NCI-H128 (cell line): Measurements from ENCODE around the gene IFI35.
A peak's percentile ranks its signal among the peaks of the same experiment; 100 is the strongest.
"Not testable (repeated sequence)": the region's sequence is repeated elsewhere in the genome, so short reads cannot be mapped to it uniquely, and the experiment has no call there.

ENCODE experiments used
- DNase-seq: peaks from one replicate; lab custom pipeline; 2025; ENCODE audit not compliant: unreplicated experiment; lab: John Stamatoyannopoulos, UW

The IFI35 gene

GRCh38 chr17:43006639-43007551, at the start of gene IFI35:
Gene IFI35, plus strand, starts transcription at chr17:43006784. Its CDS starts 164 bp downstream, at chr17:43006948.
- DNase-seq: peak; percentile 7

DNA sequence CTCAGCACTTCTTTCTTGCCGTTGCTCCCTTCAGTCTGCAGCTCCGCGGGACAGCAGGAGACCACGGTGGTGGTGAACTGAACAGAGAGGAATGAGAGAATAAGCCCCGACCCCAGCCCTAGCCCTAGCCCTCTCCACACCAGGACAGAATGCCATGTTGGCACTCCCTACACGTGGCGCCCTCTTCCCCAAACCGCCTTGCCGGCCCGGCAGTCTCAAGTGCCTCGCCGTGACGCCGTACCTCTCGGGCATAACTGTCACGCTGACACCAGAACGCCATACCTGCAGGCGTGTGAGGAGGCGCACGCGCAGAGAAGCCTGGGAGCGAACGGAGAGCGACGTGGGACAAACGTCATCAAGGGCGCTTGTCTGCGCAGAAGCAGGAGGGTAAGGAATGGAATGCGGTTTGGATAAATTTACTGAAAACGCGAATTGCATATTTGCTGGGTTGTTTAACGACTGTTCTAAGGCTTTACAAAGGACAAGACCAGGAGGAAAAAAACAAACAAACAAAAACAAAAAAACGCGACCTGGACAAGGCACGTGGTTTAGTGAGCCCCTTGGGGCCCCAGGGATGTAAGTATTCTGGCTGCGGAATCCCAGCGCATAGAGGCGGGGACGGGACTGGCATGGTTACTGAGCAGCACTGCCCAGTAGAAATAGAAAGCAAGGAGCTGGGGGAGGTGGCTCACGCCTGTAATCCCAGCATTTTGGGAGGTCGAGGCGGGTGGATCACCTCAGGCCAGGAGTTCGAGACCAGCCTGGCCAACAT, 42.2 kb upstream of the IFI35 start, which contains the start of gene AARSD1:
AARSD1 (minus strand) TSS at position 294 of the 772 bp plus-strand sequence; CDS start at position 280, 14 bp downstream.
- peak; percentile 55 for DNase-seq

DNA sequence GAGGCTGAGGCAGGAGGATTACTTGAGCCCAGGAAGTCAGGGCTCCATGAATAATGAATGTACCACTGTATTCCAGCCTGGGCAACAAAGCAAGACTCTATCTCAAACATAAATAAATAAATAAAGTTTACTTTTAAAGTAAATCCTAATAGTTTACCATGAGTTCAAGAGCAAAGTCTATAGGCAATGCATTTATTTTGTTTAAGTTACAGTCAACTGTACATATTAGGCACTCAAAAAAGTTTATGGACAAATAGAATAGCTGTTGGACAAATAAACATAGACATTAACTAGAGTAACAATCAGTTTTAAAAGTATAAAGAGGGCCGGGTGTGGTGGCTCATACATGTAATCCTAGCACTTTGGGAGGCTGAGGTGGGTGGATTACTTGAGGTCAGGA, 38.7 kb upstream of the IFI35 start:
- no peak for DNase-seq

- DNase-seq: no peak
These were observed 37.5 kb upstream of the IFI35 start for GRCh38 chr17:42969001-42969581.

GRCh38 chr17:42971589-42971988, 35.0 kb upstream of the IFI35 start:
- no peak for DNase-seq

DNA sequence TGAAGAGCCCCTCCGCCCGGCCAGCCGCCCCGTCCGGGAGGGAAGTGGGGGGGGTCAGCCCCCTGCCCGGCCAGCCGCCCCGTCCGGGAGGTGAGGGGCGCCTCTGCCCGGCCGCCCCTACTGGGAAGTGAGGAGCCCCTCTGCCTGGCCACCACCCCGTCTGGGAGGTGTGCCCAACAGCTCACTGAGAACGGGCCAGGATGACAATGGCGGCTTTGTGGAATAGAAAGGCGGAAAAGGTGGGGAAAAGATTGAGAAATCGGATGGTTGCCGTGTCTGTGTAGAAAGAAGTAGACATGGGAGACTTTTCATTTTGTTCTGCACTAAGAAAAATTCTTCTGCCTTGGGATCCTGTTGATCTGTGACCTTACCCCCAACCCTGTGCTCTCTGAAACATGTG, 33.3 kb upstream of the IFI35 start:
- DNase-seq: not testable (repeated sequence)

- DNase-seq: no peak
These were observed 31.3 kb upstream of the IFI35 start for GRCh38 chr17:42975265-42975664.

DNA sequence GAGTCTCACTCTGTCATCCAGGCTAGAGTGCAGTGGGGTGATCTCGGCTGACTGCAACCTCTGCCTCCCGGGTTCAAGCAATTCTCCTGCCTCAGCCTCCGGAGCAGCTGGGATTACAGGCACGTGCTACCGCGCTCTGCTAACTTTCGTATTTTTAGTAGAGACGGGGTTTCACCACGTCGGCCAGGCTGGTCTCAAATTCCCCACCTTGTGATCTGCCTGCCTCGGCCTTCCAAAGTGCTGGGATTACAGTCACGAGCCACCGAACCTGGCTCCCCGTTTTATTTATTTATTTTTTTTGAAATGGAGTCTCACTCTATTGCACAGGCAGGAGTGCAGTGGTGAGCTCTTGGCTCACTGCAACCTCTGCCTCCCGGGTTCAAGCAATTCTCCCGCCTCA, 30.9 kb upstream of the IFI35 start:
- DNase-seq: not testable (repeated sequence)

DNA sequence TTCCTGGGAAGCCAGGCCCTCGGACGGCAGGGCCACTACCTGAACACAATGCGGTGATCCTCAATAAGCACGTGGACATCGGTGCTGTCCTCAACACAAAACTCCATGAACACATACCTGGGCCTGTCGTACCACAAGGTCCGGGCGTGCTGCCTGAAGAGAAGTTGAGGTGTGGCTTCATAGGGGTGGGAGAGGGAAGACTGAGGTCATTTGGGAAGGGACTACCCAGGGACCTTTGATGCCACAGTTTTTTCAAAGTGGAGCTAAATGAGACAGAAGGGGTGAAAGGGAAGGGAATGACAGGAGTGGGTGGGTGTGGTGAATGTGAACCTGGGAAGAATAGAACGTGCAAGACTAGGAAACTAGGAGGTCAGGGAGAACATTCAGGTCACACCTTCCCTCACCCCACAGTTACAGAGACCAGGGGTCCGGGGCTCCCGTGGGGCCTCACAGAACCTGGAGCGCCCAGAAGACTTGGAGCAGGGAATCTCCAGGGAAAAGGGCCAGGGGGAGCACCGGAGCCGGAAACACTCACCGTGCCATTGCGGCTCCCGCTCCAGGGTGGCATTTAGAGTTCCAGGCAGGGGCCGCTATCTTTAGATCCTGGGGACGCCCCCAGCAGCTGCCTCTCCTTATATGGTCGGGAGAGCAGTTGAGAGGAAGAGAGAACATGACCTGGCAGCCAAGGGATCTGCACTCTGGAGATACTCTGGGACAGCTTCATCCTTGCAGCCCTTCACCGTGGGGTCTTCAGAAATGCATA, 26.9 kb upstream of the IFI35 start, which contains the start of gene PTGES3L:
PTGES3L (minus strand) TSS at position 570 of the 763 bp plus-strand sequence; CDS start at position 543, 27 bp downstream.
- no peak for DNase-seq

GRCh38 chr17:42980274-42980765, 26.3 kb upstream of the IFI35 start, which contains the start of gene RUNDC1:
Gene RUNDC1, plus strand, starts transcription at chr17:42980565. Its CDS starts 12 bp downstream, at chr17:42980577.
- peak; percentile 61 for DNase-seq

DNA sequence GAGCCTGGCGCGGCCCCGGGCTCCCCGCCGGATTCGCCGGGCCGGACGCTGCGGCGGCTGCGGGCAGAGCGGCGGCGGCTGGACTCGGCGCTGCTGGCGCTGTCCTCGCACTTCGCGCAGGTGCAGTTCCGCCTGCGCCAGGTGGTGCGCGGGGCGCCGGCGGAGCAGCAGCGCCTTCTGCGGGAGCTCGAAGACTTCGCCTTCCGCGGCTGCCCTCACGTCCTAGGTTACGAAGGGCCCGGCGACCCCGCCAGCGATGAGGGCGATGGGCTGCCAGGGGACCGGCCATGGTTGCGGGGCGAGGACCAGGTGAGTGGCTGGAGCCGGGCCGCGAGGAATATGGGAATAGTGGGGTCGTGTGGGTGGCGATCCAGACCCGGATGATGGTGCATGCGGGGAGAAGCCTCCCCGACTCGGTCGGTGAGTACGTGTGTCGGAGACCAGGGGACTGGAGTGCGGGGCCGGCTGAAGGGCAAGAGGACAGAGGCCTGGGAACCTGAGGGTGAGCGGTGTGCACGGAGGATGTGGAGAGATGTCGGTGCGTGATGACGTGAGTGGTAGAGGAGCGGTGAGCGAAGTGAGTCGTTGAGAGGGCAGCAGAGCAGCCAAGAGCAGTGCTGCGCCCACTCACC, 25.7 kb upstream of the IFI35 start:
- no peak for DNase-seq

- no peak for DNase-seq
These were observed 24.3 kb upstream of the IFI35 start for GRCh38 chr17:42982266-42982665.

GRCh38 chr17:42985225-42985624, 21.4 kb upstream of the IFI35 start:
- DNase-seq: no peak

GRCh38 chr17:42989141-42989540, 17.4 kb upstream of the IFI35 start:
- no peak for DNase-seq

- no peak for DNase-seq
These were observed 16.6 kb upstream of the IFI35 start for GRCh38 chr17:42989726-42990652.

GRCh38 chr17:42991471-42991870, 15.1 kb upstream of the IFI35 start:
- no peak for DNase-seq

GRCh38 chr17:42992872-42993271, 13.7 kb upstream of the IFI35 start:
- DNase-seq: no peak

- not testable (repeated sequence) for DNase-seq
These were observed 12.7 kb upstream of the IFI35 start for GRCh38 chr17:42993913-42994312.
